ENCODE data around the gene FBXL19. TPM values are rescaled to one million over a fixed set of nuclear protein-coding genes. Genes with fewer than 3 reads are reported as not detected.
"Not testable (repeated sequence)": the region's sequence is repeated elsewhere in the genome, so short reads cannot be mapped to it uniquely, and the experiment has no call there.

The FBXL19 gene
- total and polyA plus RNA-seq, 2 donors (not counting 1 experiment from before 2014, with no cell fraction given): 9.0 to 25.0 TPM

DNA sequence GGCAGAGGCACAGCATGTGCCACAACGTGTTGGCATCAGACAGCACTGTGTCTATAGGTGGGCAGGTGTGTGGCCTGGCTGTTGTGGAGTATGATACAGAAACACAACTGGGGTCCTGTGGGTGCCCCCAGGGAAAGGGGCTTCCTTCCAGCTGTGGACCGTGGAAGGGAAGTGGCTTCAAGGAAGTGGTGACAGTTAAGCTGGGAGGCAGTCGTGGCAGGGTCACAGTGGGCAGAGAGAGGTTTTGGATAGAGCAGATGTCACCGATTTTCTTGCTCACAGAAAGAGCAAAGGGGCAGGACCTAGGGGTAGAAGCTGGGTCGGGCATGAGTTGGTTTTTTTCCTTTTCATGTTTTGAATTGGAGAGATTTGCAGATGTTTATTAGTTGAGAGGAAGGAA lies 14.3 kb downstream of the FBXL19 start:
- Histone ChIP-seq H2AFZ (ENCODE audit: insufficient read depth, low read depth, low read length, poor library complexity, severe bottlenecking) (no peak overlapping the region), H3K79me2 (ENCODE audit: control insufficient read depth, insufficient read depth, low read length) (no peaks in the 10 kb centered on the region), H3K4me1 (ENCODE audit: control insufficient read depth in 2 of 2, insufficient read depth in 2 of 2, low read length in 2 of 2) (peaks cover 11 to 19% of the 10 kb centered on the region in 2 donors), H3K27ac (ENCODE audit: low read length in 2 of 2) (no peak overlapping the region), H3K9ac (ENCODE audit: low read length) (no peak overlapping the region), H3K36me3 (replicated peaks in 1 of 2; ENCODE audit: control extremely low read depth in 1 of 2, control insufficient read depth in 1 of 2, extremely low read depth in 1 of 2, insufficient read depth in 2 of 2, low read length in 1 of 2) (peaks cover 0 to 3% of the 10 kb centered on the region in 2 experiments), H3K27me3 (replicated peaks in 1 of 4; ENCODE audit: control extremely low read depth in 1 of 4, control insufficient read depth in 3 of 4, insufficient read depth in 4 of 4, low read length in 3 of 4) (no peaks in the 10 kb centered on the region), H3K4me3 (ENCODE audit: control extremely low read depth in 1 of 5, extremely low read depth in 1 of 5, insufficient read depth in 1 of 5, low read depth in 2 of 5, low read length in 4 of 5) (no peak overlapping the region), H4K20me1 (ENCODE audit: control insufficient read depth, insufficient read depth, low read length, poor library complexity, severe bottlenecking) (no peaks in the 10 kb centered on the region), H3K9me3 (ENCODE audit: control extremely low read depth in 1 of 3, control insufficient read depth in 2 of 3, insufficient read depth in 1 of 3, low read length in 2 of 3) (no peaks in the 10 kb centered on the region), H3K4me2 (replicated peaks; ENCODE audit: low read depth, low read length, poor library complexity, severe bottlenecking) (no peak overlapping the region)
- Mint-ChIP-seq H3K4me3 (no peak overlapping the region), H3K27ac (peak overlapping the region; percentile 3), H3K4me1 (peaks cover 16% of the 10 kb centered on the region), H3K27me3 (no peaks in the 10 kb centered on the region), H3K9me3 (ENCODE audit: insufficient read depth) (no peaks in the 10 kb centered on the region)
- ChIA-PET CTCF (interaction anchor here (2.0 kb wide), 1 partner anchor 17 kb away, joined by 9 read pairs; no protein-coding TSS in a partner anchor), POLR2A (no interaction called here)
- DNase-seq (no peak), ATAC-seq (ENCODE audit: low read depth) (no peak)
- WGBS (ENCODE audit: insufficient coverage): 4% methylated on average over 5 of the region's 5 CpGs
- TF ChIP-seq EZH2 (IDR thresholded peaks at IDR 0.05; ENCODE audit: borderline replicate concordance, insufficient read depth, low read depth, low read length, poor library complexity, severe bottlenecking): no peak
- TF ChIP-seq, protein P1, sequence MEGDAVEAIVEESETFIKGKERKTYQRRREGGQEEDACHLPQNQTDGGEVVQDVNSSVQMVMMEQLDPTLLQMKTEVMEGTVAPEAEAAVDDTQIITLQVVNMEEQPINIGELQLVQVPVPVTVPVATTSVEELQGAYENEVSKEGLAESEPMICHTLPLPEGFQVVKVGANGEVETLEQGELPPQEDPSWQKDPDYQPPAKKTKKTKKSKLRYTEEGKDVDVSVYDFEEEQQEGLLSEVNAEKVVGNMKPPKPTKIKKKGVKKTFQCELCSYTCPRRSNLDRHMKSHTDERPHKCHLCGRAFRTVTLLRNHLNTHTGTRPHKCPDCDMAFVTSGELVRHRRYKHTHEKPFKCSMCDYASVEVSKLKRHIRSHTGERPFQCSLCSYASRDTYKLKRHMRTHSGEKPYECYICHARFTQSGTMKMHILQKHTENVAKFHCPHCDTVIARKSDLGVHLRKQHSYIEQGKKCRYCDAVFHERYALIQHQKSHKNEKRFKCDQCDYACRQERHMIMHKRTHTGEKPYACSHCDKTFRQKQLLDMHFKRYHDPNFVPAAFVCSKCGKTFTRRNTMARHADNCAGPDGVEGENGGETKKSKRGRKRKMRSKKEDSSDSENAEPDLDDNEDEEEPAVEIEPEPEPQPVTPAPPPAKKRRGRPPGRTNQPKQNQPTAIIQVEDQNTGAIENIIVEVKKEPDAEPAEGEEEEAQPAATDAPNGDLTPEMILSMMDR (IDR thresholded peaks at IDR 0.05): no peak
- intact Hi-C loops (cut with micrococcal nuclease): no loop called here

- H3K9me3 ChIP-seq (ENCODE audit: control extremely low read depth in 1 of 3, control insufficient read depth in 2 of 3, insufficient read depth in 1 of 3, low read length in 2 of 3); H3K27ac Mint-ChIP-seq; H3K27me3 ChIP-seq (replicated peaks in 1 of 4; ENCODE audit: control extremely low read depth in 1 of 4, control insufficient read depth in 3 of 4, insufficient read depth in 4 of 4, low read length in 3 of 4); H3K4me2 ChIP-seq (replicated peaks; ENCODE audit: low read depth, low read length, poor library complexity, severe bottlenecking); H3K27me3 Mint-ChIP-seq; ATAC-seq (ENCODE audit: low read depth); H3K4me3 Mint-ChIP-seq; DNase-seq; intact Hi-C loops (cut with micrococcal nuclease); H3K27ac ChIP-seq (ENCODE audit: low read length in 2 of 2); H3K9me3 Mint-ChIP-seq (ENCODE audit: insufficient read depth); H3K36me3 ChIP-seq (replicated peaks in 1 of 2; ENCODE audit: control extremely low read depth in 1 of 2, control insufficient read depth in 1 of 2, extremely low read depth in 1 of 2, insufficient read depth in 2 of 2, low read length in 1 of 2); H3K4me3 ChIP-seq (ENCODE audit: control extremely low read depth in 1 of 5, extremely low read depth in 1 of 5, insufficient read depth in 1 of 5, low read depth in 2 of 5, low read length in 4 of 5); H4K20me1 ChIP-seq (ENCODE audit: control insufficient read depth, insufficient read depth, low read length, poor library complexity, severe bottlenecking); H3K79me2 ChIP-seq (ENCODE audit: control insufficient read depth, insufficient read depth, low read length); H2AFZ ChIP-seq (ENCODE audit: insufficient read depth, low read depth, low read length, poor library complexity, severe bottlenecking); H3K9ac ChIP-seq (ENCODE audit: low read length): not testable (repeated sequence)
- CTCF ChIA-PET: interaction anchor here (0.7 to 5.7 kb wide), 4 partner anchors 11 to 181 kb away, joined by 3 to 64 read pairs (median 6); no protein-coding TSS in a partner anchor
- POLR2A ChIA-PET: interaction anchor here (0.7 kb wide), 2 partner anchors 213 to 326 kb away, joined by 3 read pairs; no protein-coding TSS in a partner anchor
- H3K4me1 ChIP-seq (ENCODE audit: control insufficient read depth in 2 of 2, insufficient read depth in 2 of 2, low read length in 2 of 2): peaks cover 11 to 19% of the 10 kb centered on the region in 2 donors
- peaks cover 17% of the 10 kb centered on the region for H3K4me1 Mint-ChIP-seq
- 95% methylated on average over 8 of the region's 8 CpGs for WGBS (ENCODE audit: insufficient coverage)
These were observed 16.2 kb downstream of the FBXL19 start for GRCh38 chr16:30939571-30939970.

Data from B cell (primary cell).